HG03520 (cell line): ENCODE results near the gene TMEM198.
A peak's percentile ranks its signal among the peaks of the same experiment; 100 is the strongest.

Experiments
- ATAC-seq: cut with Tn5 transposase; IDR thresholded peaks from one replicate; pipeline ENCODE4 v1.9.1; 2021; ENCODE audit warnings: mild to moderate bottlenecking, moderate library complexity; ENCODE audit not compliant: unreplicated experiment

TMEM198 gene

DNA sequence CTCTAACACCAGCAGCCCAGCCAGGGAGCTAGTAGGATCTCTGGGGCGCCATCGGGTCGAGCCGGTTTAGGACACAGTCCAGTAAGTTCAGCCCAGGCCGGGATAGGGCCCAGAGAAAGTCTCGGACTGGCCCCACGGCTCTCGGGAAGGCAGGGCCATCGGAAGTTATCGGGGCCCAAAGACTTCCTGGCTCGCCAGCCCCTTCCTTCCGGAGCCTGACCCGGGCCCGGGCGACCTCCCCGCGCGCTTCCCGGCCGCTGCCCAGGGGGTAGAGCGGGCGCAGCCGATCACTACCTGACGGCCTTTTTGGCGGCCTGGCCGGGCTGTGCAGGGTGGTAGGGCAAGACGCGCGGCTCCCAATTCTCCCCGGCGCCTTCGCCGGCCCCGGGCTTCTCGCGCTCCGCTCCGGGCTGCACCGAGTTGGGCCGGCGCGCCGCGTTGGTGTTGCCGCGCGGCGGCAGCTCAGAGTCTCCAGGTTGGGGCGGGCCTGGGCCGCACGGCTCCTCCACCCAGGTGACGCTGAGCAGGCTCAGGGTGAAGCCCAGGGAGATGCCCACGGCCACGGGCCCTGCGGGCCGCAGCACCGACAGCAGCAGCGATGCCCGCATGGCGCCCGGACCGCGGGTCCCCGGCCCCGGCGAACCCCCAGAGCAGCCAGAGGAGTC is 765 bp upstream of the TMEM198 start:
- ATAC-seq = peak; percentile 34

DNA sequence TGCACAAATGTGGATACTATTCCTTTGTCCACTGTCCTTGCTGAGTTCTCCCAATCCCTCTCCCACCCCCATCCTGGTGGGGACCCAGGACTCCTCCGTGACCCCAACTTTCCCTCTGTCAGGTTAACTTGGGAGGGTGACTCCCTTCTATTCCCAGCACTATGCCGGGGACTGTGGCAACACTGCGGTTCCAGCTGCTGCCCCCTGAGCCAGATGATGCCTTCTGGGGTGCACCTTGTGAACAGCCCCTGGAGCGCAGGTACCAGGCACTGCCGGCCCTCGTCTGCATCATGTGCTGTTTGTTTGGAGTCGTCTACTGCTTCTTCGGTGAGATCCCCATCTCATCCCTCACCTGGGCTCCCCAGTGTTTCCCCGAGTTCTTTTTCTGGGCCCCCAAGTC is 739 bp downstream of the TMEM198 start:
- ATAC-seq = no peak

DNA sequence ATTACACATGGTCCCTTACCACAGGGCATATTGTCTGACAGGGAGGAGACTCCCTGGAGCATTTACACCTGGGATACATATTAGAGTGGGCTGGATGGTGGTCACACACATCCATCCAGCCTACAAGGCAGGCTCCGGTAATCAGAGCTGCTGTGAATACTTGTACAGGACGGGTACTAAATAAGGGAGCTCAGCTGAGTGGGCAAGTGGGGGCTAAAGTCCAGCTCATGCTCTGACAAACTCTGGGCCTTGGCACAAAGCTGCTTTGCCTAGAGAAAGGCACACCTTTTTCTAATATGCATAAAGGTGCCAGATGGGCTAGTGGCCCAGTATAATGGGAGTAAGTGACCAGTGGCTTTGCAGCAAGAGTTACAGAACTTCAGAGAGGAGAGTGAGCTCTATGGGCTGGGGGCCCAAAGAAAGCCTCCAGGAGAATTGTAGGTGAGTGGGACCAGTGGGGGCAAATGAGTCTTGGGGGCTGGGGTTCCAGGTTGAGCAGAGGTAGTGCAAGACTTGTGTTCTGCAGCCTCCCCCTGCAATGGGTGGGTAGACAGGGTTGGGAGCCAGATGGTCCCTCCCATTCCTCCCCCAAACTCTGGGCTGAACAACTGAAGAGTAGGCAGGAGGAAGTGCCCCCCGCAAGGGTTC is 1.6 kb downstream of the TMEM198 start:
- ATAC-seq = no peak

DNA sequence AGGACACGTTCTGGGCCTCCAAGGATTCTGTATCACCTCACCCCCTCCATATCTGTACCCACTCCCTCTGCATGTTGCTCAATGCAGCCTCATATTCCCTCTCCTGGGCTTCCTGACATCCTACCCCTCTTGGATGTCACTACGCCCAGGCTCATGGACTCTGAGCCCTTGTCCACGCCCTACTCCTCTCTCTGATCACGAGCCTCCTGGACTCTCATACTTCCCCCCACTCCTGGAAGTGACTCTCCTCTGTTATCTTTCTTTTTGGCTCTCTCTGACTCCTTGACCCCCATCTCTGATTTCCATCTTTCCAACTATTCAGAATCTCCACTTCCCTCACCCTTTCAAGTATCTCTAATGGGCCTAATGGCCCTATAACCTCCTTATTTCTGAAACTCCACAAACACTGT is 2.1 kb downstream of the TMEM198 start:
- no peak for ATAC-seq

DNA sequence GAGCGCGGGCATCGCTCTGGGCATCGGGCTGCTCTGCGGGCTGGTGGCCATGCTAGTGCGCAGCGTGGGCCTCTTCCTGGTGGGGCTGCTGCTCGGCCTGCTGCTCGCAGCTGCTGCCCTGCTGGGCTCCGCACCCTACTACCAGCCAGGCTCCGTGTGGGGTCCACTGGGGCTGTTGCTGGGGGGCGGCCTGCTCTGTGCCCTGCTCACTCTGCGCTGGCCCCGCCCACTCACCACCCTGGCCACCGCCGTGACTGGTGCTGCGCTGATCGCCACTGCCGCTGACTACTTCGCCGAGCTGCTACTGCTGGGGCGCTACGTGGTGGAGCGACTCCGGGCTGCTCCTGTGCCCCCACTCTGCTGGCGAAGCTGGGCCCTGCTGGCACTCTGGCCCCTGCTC is 3.8 kb downstream of the TMEM198 start:
- ATAC-seq = no peak

DNA sequence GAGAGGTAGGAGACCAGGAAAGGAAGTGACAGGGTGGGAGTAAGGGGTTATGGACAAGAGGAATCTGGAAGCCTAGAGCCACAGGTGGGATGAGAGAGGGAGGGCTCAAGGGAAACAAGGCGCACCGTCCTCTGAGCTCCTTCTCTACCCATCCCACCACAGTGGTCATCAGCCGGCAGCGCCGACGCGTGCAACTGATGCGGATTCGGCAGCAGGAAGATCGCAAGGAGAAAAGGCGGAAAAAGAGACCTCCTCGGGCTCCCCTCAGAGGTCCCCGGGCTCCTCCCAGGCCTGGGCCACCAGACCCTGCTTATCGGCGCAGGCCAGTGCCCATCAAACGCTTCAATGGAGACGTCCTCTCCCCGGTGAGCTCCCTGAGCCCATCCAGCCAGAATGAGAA is 5.2 kb downstream of the TMEM198 start:
- ATAC-seq = no peak

DNA sequence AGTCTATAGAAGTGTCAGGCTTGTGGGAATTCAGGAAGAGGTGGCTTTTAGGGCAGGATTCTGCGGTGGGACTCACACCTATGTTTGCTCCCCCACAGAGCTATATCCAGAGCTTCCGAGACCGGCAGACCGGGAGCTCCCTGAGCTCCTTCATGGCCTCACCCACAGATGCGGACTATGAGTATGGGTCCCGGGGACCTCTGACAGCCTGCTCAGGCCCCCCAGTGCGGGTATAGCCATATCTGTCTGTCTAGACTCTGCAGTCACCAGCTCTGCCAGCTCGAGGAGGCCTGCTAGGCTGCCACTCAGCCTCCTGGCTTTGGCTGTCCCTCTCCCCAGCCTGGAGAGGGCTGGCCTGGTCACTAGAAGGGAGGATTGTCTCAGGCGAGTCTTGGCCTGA is 5.8 kb downstream of the TMEM198 start:
- ATAC-seq = no peak

DNA sequence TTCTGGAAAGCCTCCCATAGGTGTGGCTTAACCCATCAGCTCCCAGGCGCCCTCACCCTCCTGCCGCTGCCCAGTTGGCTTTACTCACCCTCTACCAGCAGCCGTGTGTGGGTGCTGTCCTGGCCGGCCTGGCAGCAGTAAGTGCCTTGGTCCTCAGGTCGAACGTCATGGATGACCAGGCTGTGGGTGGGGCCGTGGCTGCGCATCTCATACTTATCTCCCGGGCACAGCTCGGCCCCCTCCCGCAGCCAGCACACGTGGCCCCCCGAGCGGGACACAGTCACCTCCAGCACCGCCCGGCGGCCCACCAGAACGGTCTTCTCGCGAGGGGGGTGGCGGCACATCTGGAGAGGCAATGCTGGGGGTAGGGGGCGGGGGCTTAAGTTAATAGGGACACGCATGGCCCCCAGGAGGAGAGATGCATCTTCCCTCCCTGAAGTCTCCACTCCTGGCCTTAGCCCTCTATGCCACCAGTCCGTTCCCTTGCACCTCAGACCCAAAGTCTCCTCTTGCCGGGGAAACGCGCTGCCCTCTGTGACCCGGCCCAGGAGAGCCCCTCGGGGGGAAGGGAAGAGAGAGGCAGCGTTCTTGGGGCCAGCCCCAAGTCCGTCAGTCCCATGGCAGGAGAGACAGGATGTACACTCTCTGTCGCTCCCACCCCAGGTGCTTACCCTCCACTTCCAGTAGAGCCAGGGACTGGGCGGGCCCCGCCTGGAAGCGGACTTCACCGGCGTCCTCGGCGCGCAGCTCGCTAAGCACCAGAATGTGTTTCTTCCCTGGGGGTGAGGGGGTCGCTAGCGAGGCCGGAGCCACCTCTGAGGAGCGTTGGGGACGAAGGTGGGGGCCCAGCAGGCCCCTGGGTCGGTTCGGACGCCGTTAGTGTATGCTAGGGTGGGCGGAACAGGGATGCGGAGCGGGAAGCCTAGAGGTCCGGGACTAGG is 7.9 kb downstream of the TMEM198 start:
- peak; percentile 3 for ATAC-seq

DNA sequence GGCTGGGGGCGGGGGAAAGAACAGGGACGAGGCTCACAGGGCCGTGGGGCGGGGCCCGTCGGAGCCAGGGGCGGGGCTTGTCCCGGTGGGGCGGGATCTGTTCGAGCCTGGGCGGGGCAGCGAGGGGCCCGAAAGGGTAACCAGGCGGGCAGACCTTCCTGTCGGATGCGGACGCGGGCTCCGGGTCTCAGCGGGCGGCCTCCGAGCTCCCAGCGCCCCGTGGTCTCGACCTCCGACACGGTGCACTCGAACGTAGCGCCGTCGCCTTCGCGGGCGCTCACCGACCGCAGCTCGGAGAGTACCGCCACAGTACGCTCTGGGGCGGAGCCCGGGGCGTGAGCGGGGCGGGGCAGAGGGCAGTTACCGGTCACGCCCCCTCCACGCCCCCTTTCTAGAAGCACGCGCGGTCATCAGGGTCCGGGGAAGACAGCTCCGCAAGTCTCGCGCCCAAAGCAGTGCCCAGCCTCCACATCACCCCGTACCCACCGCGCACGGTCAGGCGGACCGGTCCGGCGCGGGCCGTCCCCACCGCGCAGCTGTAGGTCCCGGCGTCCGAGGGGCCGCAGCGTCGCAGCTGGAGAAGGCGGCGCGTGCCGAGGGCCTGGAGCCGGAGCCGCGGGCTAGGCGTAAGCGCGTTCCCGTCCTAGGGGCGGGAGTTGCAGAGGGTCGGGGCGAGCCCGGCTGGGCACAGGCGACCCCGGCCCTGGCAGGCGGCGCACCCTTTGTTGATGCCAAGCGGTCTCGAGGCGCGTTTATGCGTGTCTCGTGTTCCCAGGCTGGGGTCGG is 8.7 kb downstream of the TMEM198 start:
- peak; percentile 70 for ATAC-seq

DNA sequence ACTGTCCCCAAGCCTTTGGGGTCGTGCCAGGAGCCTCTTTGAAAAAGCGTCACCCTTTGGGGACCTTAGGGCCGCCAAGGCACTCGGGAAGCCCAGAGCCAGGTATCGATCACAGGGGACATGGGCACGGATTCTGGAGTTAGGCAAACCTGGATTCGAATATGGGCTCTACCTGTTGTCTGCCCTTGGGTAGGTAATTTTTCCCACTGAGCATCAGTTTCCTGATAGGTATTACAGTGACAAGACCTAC is 9.3 kb downstream of the TMEM198 start:
- ATAC-seq = no peak

DNA sequence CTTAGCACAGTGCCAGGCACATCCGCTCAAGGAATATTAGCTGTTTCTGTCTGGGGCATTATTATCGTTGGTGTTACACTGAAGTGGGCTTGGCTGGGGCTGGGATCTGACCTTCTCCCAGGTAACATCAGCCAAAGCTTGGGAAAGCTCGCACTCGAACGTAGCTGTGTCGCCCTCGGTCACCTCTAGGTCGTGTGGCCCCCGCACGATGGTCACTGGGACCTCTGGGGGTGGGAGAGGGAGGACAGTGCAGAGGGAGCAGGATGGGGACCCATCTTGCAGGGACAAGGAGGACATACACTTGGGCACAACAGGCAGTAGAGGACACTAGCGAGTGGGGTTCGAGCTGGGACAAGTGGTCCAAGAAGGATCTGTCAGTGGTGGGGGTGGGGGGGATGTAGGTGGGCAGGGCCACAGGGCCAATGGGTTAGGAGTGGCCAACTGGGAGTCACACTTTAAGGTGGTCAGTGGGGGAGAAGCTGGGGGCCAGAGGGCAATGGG is 9.7 kb downstream of the TMEM198 start:
- no peak for ATAC-seq

DNA sequence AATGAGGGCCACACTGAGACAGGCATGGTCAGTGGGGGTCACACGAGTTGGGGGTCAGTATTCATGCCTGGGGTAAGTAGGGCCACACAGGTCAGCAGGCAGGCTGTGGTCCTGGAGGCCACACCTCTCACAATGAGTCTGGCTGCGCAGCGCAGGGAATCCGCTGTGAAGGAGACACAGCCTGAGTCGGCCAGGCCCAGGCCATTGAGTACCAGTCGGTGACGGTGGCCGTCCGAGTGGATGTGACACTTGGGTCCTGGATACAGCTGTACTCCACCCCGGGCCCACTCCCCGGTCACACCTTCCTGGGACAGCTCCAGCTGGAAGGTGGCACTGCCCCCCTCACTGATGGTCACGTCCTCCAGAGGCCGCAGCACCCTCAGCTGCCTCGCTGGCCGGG is 10.5 kb downstream of the TMEM198 start:
- ATAC-seq = no peak

DNA sequence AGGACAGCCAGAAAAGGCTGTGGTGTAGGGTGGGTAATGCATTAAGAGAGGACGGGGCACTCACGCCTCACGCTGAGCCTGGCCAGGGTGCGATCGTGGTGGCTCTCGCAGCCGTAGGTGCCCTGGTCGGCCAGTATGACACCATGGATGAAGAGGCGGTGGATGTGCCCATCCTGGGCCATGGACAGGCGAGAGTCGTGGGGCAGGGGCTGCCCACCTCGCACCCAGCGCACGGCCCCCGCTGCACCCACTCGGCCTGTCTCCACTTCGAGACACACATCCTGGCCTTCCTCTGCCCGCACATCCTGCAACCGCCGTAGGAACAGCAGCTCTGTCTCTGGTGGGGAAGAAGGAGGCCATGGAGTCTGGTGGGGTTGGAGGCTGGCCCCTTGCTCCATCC is 12.1 kb downstream of the TMEM198 start:
- ATAC-seq = no peak

DNA sequence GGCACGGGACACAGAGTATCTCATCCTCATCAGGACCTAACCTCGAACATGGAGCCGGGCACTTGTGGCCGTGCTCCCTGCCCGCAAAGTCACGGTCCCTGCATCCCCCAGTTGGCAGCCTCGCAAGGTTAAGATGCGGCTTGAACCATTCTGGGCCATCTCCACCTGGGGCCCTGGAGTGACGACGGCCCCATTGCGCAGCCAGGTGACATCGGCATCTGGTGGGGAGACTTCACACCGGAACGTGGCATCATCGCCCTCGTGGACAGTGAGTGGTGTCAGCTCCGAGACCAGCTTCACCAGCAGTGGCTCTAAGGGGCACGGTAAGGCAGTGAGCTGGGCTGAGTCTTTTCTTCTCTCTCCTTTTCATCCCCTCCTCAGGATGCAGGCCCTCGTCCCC is 12.6 kb downstream of the TMEM198 start:
- ATAC-seq = no peak

DNA sequence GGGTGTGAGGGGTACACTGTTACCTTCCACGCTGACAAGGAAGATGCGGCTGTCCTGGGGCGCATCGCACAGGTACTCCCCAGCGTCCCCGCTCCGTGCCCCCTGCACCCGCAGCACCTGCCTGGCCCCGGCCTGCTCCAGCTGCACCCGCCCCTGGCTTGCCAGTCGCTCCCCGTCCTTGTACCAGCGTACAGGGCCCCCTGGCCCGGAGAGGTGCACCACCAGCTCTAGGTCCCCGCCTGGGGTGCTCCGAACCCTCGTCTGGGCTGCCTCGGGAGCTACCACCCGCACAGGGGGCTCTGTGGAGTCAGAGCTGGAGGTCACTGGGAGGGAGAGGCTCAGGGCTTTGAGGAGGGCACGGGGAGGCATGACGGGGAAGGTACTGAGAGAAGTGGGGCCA is 13.5 kb downstream of the TMEM198 start:
- ATAC-seq = no peak

DNA sequence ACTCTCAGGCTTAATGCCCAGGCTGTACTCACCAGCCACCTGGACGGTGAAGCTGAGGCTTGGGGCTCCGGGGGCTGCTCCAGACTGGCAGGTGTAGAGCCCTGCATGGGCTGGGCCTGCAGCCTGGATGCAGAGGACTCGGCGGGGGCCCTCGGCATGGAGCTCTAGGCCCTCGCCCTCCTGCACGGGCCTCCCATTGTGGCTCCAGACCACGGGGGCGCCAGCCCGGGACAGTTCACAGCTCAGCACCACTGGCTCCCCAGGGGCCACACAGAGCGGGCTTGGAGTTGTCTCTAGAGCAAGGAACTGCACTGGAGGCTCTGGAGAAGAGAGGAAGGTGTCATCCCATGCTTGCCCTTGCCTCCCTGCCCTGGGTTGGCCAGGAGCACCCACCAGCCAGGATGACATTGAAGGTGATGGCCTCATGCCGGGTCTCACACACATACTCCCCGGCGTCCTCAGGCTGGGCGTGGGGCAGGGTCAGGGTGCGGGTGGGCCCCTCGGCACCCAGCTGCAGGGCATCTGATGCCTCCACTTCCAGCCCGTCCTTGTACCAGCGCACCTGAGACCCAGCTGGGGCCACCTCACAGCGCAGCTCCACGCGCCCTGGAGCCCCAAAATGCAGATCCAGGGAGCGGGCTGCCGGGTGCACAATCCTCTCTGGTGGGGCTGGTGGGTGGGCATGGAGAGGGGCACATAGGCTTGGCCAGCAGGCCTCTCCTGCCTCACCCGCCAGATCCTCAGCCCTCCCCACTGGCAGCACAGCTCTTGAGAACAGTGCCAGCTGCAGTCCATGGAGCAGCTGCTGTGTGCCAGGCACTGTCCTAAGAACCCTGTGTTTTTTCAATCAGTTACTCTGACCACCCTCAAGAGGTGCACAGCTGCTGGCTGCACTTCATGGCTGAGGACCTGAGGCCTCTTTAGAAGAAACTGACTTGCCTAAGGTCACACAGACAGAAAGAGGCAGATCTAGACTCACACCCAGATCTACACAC is 14.3 kb downstream of the TMEM198 start:
- ATAC-seq = no peak

DNA sequence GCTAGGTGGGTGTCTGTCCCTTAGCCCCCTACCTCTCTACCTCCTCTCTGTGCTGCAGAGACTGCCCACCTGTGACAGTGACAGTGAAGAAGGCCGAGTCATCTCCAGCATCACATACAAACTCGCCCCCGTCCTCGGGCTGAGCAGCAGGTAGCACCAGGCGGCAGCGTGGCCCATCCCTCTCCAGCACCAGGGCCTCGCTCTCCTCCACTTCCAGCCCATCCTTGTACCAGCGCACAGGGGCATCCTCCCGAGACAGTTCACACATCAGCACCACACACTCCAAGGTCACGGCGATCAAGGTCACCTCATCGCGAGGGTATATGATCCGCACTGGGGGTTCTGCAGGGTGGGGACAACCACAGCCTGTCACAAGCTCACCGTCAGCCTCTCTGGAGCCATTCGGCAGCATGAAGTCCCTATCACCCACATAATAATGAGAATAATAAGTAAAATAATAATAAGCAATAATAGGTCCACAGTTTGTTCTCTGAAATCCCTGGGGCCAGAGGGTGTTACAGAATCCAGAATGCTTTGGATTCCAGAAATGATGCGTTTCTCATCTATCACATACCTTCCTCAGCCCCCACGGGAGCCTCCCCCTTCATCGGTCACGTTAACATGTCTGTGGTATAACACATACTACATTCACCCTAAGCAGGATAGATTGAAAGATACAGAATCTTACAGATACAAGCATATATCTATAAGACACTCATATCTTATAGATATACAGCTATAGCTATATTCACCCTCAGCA is 15.5 kb downstream of the TMEM198 start:
- no peak for ATAC-seq

DNA sequence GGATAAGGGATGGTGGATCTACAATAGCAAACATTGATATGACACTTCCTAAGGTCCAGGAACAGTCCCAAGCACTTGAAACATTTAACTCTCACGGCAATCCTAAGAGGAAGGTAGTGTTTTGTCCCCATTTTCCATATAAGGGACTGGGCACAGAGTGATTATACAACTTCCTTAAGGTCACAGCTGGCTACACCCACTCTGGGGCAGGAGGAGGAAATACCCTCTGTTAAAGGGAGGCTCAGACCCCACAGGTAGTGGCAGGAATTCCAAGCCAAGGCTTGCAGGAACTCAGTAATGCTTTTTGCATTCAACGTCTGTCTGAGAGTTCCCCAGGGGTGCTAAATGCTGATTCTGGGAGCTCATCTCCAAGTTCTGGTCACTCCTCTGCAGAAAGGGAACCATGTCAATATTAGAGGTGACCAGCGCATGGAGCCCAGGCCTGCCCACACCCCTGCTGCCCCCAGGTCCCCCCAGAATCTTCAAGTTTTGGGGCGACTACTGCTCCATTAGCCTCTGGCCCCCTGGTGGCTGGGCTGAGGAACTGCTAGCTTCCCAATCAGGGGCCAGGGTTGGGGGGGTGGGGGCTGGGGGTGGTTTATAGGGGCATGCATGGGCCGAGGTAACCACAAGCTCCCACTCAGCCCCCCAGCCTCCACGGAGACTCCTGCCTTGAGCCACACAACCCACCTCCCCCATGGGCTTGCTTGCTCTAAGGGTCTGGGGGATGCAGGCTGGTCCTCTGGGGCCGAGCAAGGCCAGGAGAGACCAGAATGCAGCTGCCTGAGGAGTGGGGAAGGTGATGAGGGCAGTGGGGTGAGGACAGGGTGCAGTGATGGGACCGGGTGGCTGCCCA is 16.4 kb downstream of the TMEM198 start:
- peak; percentile 55 for ATAC-seq

DNA sequence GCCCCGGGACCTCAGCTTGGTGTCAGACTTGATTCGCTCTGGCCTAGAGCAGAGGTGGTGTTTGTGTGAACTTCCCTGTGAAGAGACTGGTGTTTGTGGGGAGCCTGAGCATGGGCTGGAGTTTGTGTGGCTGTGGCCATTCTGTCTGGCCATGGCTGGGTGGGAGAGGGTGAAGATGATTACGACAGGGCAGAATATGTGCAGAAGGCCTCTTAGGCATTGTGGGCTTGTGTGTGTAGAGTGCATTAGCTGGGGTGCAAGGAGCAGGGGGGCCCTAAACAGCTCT is 17.0 kb downstream of the TMEM198 start:
- no peak for ATAC-seq
